AG09319 (cell line): ENCODE results near the gene TBC1D7.
A peak's percentile ranks its signal among the peaks of the same experiment; 100 is the strongest.
"Not testable (repeated sequence)": the region's sequence is repeated elsewhere in the genome, so short reads cannot be mapped to it uniquely, and the experiment has no call there.

Experiments
- DNase-seq: peaks from one replicate; pipeline ENCODE4 v3.0.0-alpha.2; 2010; ENCODE audit warnings: low read depth; ENCODE audit errors: extremely low read depth
- TF ChIP-seq, protein P1 (sequence below): IDR thresholded peaks from 2 replicates; pipeline ENCODE4 v1.5.1; 2011; ENCODE audit warnings: low read depth, mild to moderate bottlenecking, inconsistent platforms, low read length, moderate library complexity

Gene TBC1D7

DNA sequence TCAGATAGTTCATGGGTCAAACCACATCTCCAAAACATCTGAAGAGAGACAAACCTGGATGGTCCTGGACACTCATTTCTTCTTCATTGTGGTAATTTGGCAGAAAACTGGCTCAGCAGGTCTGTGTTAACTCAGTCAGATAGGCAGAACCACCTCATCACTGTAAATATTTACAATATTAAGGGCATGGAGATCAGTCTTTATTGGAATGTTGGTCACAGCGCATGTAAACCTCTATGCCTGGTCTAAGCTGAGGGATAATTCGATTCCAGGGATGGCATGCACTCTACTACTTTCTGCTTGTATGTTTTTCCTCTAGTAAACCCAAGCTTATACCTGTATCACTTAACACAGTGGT, 4.0 kb upstream of the TBC1D7 start:
- TF ChIP-seq, protein P1, sequence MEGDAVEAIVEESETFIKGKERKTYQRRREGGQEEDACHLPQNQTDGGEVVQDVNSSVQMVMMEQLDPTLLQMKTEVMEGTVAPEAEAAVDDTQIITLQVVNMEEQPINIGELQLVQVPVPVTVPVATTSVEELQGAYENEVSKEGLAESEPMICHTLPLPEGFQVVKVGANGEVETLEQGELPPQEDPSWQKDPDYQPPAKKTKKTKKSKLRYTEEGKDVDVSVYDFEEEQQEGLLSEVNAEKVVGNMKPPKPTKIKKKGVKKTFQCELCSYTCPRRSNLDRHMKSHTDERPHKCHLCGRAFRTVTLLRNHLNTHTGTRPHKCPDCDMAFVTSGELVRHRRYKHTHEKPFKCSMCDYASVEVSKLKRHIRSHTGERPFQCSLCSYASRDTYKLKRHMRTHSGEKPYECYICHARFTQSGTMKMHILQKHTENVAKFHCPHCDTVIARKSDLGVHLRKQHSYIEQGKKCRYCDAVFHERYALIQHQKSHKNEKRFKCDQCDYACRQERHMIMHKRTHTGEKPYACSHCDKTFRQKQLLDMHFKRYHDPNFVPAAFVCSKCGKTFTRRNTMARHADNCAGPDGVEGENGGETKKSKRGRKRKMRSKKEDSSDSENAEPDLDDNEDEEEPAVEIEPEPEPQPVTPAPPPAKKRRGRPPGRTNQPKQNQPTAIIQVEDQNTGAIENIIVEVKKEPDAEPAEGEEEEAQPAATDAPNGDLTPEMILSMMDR = no peak
- no peak for DNase-seq

DNA sequence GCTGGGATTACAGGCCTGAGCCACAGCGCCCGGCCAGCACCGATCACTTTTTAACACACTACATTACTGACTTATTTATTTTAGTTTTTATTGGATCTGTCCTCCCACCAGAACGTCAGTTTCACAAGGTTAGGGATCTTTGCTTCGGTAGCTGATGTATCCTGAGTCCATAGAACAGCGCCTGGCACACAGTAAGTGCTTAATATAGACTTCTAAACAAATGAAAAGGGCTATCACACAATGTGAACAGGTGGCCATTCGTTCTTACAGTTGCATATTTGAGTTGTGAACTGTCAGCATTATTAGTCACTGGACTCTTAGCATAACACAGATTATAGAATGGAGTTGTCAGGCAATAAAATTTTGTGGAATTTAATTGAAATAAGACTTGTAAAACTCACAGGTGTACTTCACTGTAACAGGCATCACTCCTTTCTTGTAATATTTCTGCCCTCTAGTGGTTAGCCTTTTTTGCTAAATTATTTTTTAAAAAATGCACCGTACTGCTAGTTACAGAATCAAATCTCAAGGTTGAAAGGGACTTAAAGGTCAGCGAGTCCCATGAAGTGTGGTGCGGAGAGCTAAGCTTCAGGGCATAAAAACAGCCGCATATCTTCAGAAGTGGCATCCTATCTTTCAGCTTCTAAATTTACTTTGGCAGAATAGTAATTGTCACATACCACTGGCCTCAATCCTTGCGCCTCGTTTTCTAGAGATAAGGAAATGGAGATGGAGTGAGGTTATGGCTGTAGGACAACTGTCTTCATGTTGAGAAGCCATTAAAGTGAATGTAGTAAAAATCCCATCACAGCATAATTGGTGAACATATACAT, 3.4 kb upstream of the TBC1D7 start:
- DNase-seq = no peak
- TF ChIP-seq, protein P1 = peak; percentile 61

DNA sequence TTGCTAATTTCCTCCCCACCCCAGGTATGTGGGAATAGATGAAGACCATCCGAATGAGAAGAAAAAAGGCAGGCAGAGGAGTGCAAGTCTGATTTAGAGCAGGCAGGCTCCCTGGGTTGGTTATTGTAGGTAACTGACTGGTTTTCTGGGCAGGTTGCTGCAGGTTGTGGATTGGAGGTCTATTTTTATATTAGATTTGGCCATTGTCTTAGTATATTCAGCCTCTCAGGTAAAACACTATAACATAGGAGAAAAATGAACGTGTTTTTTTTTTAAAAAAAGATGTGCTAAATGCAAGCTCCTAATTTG, 492 bp upstream of the TBC1D7 start:
- TF ChIP-seq, protein P1 = no peak
- DNase-seq = no peak

DNA sequence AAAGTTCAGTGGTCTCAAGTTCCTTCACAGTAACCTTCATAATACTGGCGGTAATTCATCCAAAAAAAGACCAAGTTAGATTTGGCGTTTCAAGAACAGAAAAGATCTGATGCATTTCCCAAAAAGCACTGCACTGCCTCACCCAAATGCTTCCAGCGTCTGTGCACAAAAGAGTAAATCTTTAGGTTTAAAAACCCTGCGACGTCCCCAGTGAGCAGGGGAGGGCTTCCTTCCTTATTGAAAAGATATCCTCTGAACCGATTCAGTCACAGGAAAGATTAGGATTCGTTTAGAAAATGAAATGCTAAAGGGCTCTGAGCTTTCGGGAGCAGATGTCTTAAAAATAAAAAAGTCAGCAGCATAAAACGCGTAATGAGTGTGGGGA, 654 bp downstream of the TBC1D7 start:
- no peak for DNase-seq

DNA sequence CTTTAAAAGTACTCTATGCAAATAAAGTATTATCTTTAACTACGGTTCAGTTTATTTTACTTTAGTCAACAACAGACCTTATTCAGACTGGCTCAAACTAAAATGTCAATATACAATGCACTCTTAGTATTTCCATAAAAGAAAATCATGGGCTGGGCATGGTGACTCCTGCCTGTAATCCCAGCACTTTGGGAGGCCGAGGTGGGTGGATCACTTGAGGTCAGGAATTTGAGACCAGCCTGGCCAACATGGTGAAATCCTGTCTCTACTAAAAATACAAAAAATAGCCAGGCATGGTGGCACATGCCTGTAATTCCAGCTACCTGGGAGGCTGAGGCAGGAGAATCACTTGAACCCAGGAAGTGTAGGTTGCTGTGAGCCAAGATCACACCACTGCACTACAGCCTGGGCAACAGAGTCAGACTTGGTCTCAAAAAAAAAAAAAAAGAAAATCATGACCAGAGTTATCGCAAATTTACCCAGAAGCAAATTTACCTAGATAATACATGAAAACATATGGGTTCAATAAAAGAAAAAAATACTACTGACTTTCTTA, 2.2 kb downstream of the TBC1D7 start:
- not testable (repeated sequence) for DNase-seq

More for the DNA sequence above, 654 bp downstream of the TBC1D7 start:
- TF ChIP-seq, protein P1 = no peak

DNA sequence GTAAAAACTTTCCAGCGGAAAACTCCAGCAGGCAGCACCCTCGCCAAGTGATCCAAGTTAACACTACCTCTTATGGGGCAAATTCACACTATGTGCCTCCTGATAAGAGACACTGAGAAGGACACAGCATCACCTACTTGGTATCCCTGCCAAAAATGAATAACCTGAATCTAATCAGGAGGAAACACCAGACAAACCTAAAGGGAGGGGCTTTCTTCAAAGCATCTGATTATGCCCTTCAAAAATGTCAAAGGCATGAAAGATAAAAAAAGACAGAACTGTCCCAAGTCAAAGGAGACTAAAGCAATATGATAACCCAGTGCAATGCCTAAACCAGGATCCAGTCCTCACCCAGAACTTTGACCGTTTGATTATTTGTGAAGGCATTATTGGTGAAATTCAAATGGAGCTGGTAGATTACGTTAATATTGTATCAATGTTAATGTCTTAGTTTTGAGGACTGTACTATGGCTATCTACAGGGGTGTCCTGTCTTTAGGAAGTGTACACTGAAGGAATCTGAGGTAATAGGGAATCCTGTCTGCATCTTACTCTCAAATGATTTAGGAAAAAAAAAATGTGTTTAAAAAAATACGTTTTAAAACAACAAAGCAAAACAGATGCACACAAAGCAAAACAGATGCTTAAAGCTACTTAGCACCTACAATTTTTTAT, 8.3 kb downstream of the TBC1D7 start:
- TF ChIP-seq, protein P1 = no peak
- no peak for DNase-seq

DNA sequence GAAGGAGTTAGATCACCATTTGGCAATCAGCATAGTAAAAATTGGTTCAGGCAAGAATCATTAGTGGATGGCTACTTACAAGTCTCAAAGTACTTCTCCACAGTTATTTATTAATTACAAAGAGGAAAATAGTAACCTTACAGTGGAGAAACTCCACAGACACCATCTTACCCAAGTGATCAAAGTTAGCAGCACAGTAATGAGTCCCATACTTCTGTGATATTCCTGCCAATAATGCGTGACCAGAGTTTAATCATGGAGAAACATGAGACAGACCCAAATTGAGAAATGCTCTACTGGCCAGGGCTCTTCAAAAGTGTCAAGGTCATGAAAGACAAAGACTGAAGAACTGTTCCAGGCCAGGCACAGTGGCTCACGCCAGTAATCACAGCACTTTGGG, 9.5 kb downstream of the TBC1D7 start:
- no peak for DNase-seq
- TF ChIP-seq, protein P1 = no peak
